HG03354 (cell line): Measurements from ENCODE around the gene SF3B3.
"Not testable (repeated sequence)": the region's sequence is repeated elsewhere in the genome, so short reads cannot be mapped to it uniquely, and the experiment has no call there.

Experiments used
- ATAC-seq: cut with Tn5 transposase; IDR thresholded peaks from one replicate; pipeline ENCODE4 v1.9.1; 2021; ENCODE audit warnings: mild to moderate bottlenecking; ENCODE audit not compliant: unreplicated experiment, poor library complexity, severe bottlenecking

Gene SF3B3

DNA sequence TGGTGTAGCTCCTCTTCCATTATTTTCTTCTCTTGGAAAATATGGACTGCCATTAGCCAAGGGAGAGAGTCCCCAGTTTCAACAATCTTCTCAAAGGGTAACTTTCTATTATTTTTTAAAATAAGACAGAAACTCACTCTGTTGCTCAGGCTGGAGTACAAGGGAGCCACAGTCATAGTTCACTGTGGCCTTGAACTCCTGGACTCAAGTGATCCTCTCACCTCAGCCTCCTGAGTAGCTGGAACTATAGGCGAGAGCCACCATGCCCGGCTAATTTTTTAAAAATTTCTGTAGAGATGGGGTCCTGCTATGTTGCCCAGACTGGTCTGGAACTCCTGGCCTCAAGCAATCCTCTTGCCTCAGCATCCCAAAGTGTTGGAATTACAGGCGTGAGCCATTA is 13.4 kb upstream of the SF3B3 start:
- no peak for ATAC-seq

DNA sequence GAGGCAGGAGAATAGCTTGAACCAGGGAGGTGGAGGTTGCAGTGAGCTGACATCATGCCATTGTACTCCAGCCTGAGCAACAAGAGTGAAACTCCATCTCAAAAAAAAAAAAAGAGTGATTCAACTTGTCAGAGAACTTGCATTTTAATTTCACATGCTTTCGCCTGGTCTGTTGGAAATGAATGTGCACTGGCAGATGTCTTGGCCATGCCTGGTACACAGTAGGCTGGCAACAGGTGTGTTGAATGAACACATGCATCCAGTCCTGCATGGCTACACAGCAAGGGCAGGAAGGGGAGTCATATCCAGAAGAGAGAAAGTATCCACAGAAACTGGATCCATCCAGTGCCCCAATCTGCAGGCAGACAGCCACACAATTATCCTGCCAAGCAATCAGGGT is 11.8 kb upstream of the SF3B3 start:
- no peak for ATAC-seq

- no peak for ATAC-seq
Measured at GRCh38 chr16:70512456-70512855, 11.2 kb upstream of the SF3B3 start.

DNA sequence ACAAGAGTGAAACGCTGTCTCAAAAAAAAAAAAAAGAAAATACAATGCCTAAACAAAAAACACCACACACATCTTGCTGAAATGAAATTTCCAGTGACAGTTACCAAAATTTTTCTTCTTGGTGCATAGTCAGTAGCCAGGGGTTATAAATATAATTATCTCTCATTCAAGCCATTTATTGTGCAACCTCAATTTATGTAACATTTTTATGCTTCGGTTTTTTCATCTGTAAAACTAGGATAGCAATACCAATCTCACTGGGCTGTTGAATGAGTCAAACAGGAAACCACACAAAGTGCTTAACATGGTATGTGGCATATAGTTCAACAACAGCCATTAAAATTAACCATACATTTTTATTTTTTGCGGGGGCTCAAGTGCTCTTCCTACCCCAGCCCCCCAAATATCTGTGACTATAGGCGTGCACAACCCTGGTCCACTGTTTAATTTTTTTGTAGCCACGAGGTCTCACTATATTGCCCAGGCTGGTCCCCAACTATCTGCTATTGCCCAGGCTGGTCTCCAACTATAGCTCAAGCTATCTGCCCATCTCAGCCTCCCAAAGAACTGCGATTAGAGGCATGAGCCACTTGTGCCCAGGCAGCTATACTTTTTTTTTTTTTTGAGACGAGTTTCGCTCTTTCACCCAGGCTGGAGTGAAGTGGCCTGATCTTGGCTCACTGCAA is 2.9 kb upstream of the SF3B3 start:
- no peak for ATAC-seq

DNA sequence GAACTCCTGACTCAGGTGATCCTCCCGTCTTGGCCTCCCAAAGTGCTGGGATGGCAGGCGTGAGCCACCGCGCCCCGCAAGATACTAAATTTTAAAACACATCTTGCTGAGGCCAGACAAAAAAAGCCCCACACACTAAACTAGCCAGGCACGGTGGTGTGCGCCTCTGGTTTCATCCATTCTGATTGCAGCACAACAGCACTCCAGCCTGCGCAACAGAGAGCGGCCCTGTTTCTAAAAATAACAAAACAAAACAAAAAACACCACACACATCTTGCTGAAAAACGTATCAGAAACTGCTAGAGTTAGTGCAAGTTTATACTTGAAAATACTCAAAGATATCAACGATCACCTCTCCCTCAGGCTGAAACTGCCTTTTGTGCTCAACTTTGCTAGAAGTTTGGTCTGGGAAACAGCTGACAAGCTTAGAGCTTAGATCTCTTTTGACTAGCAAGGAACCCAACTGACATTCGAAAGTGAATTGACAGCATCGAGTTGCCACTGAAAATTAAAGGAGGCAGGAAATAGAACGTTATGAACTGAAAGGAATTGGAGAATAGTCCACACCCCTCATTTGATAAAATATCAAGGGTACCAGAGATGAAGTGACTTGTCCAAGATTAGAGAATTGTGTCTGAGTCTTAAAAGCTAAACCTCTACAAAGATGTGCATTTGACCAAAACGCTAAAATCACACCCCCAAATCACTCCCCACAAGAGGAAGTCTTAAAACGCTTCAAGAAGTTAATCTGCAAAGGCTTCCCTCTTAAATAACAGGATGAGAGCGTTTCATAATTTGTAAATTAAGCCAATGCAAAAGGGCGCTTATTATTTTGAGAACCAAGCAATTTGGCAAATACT is 1.2 kb upstream of the SF3B3 start:
- ATAC-seq: no peak

- peak; percentile 76 for ATAC-seq
Measured at GRCh38 chr16:70523076-70523742, 407 bp upstream of the SF3B3 start, which contains the start of gene COG4. Gene COG4 (minus strand): TSS chr16:70523554. CDS start chr16:70523543, 11 bp downstream.

DNA sequence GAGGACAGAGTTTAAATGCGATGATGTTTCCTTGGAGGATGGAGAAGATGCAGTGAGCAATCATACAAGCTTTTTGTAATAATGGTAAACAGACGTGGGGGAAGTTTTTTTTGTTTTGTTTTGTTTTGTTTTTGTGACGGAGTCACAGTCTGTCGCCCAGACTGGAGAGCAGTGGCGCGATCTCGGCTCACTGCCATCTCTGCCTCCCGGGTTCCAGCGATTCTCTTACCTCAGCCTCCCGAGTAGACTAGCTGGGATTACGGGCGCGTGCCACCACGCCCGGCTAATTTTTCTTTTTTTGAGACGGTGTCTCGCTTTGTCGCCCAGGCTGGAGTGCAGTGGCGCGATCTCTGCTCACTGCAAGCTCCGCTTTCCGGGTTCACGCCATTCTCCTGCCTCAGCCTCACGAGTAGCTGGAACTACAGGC is 796 bp downstream of the SF3B3 start:
- peak; percentile 6 for ATAC-seq

- no peak for ATAC-seq
Measured at GRCh38 chr16:70526403-70526802, 2.8 kb downstream of the SF3B3 start.

DNA sequence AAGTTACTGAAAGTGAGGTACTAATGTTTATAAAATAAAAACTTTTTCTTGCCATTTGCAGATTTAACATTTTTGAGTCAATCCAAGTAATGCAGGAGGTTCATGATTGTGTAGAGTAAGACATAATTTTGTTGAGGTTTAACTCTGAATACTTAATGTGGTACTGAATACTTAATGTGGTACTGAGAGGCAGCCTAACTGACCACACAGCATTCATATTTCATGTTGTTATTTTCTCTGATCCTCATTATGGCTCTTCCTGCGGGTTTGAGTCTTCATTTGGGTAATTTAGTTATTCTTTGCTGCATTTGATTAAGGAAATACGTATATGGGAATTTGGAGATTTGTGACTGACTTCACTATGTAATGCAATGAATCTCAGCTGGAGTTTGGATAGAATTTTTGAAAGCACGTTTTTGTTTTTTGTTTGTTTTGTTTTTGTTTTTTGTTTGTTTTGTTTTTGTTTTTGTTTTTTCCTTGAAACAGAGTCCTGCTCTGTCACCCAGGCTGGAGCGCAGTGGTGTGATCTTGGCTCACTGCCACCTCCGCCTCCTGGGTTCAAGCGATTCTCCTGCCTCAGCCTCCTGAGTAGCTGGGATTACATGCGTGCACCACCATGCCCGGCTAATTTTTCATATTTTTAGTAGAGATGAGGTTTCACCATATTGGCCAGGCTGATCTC is 3.8 kb downstream of the SF3B3 start:
- no peak for ATAC-seq

GRCh38 chr16:70529051-70529777 is 5.6 kb downstream of the SF3B3 start:
- ATAC-seq: no peak

GRCh38 chr16:70529954-70530353 is 6.3 kb downstream of the SF3B3 start:
- ATAC-seq: not testable (repeated sequence)

DNA sequence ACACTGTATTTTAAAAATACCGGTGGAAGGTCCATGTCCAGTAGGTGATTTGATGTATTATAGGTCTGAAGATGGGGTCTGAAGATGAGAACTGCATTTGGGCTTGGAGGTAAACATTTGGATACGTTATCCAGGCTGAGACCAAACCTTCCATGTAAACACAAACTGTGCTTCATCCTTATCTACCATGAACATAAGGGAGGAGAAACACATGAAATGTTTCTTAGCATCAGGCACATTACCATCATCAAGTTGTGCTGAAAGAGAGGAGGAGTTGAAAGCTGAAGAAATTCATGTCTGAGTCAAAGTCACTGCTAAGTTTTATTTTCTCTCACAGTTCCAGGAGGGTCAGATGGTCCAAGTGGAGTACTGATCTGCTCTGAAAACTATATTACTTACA is 11.4 kb downstream of the SF3B3 start:
- ATAC-seq: no peak

DNA sequence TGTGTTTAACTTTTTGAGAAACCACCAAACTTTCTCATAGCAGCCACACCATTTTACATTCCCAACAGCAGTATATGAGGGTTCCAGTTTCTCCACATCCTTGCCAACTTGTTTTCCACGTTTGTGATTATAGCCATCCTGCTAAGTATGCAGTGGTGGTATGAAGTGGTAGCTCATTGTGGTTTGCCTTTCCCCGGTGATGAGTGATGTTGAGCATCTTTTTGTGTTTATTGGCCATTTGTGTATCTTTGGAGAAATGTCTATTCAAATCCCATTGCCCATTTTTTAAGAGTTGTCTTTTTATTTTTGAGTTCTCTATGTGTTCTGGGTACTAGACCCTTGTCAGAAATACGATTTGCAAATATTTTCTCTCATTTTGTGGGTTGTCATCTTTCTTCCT is 17.4 kb downstream of the SF3B3 start:
- ATAC-seq: no peak

- ATAC-seq: no peak
Measured at GRCh38 chr16:70544548-70544947, 20.9 kb downstream of the SF3B3 start.

- ATAC-seq: no peak
Measured at GRCh38 chr16:70548936-70549335, 25.3 kb downstream of the SF3B3 start.

- no peak for ATAC-seq
Measured at GRCh38 chr16:70550082-70550481, 26.5 kb downstream of the SF3B3 start.

GRCh38 chr16:70551788-70552187 is 28.2 kb downstream of the SF3B3 start:
- no peak for ATAC-seq

DNA sequence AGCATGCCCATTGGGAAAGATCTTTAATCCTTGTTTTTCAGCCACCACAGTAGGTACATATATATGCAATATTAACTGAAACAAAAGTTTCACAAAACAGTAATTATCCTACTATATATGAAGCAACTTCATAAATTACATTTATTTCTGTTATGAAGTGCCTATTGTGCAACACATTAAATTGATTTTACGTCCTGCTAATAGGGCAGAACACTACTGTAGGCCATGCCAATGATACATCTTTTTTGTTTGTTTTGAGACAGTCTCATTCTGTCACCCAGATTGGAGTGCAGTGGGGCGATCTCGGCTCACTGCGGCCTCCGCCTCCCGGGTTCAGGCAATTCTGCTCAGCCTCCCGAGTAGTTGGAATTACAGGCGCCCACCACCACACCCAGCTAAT is 29.1 kb downstream of the SF3B3 start:
- ATAC-seq: no peak

- ATAC-seq: no peak
Measured at GRCh38 chr16:70553645-70554044, 30.0 kb downstream of the SF3B3 start.
